Tongue (tissue), 3 donors: ENCODE measurements around the gene ALLC. TPM values are rescaled to one million over a fixed set of nuclear protein-coding genes. Genes with fewer than 3 reads are reported as not detected.

ENCODE experiments used
- DNase-seq: peaks from one replicate; pipeline ENCODE4 v3.0.0-alpha.2; 2015
- small RNA-seq: library from RNA; depleted of rRNA; stranded (forward); fragments of <200 nt; gene quantifications from one replicate; pipeline ENCODE3, GENCODE V24; 2014; ENCODE audit warnings: low replicate concordance
- total RNA-seq: library from RNA; depleted of rRNA; stranded (reverse); fragments of >200 nt; gene quantifications from one replicate; pipeline ENCODE4 v1.2.3, GENCODE V29; 2014

Gene ALLC
- total RNA-seq, 1 donor from 2014 or later = not detected

DNA sequence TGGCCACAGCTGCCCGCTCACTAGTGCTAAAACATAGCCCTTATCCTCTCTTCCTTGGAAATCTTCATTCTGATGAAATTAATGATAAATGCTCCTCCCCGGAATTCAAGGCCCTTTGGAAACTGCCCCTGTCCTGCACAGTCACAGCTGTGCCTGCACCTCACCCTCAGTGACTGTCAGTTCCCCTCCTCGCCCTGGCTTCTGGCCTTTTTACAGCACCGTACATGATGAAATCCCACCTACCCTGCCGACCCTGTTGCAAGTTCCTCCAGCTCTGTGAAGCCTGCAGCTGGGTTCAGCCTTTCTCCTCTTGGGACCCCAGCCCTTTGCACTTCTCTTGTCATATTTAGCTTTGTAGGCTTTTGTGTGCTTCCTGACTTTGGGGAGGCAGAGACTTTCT lies 93.8 kb downstream of the ALLC start:
- DNase-seq = no peak

Small RNA genes within 50 kb of the gene (small RNA-seq; reads per million reads assigned to genes)
- gene TMSB4XP2 = not detected

Other genes starting within 250 kb of the ALLC start
- 33.2 TPM for gene ADI1, start 138.7 kb upstream of the ALLC start, total RNA-seq
- gene RNASEH1, start 99.9 kb upstream of the ALLC start, total RNA-seq = 22.2 TPM
- gene RPS7, start 82.9 kb upstream of the ALLC start, total RNA-seq = 1,588 TPM
- 0.92 TPM for gene COLEC11, start 63.1 kb upstream of the ALLC start, total RNA-seq
- not detected for gene DCDC2C, start 45.4 kb downstream of the ALLC start, total RNA-seq